SK-N-SH (cell line): ENCODE data around the gene KRTAP6-3. TPM values are rescaled to one million over a fixed set of nuclear protein-coding genes. Genes with fewer than 3 reads are reported as not detected.

Source experiments
- CTCF ChIA-PET: fragments of 300-600, 350-600 bp; formaldehyde crosslinking; extraction: SDS; loops from one replicate; lab custom pipeline; 2021; lab: Yijun Ruan, JAX
- POLR2A ChIA-PET: fragments of 350-600 bp; sonication (Branson Sonifier 250); formaldehyde crosslinking; extraction: SDS; loops from one replicate; lab custom pipeline; 2020; ENCODE audit warnings: antibody characterized with exemption, inconsistent platforms; lab: Yijun Ruan, JAX
- DNase-seq: peaks from one replicate; pipeline ENCODE4 v3.0.0; 2012
- H2AFZ ChIP-seq: fragments of 200-600 bp; sonication (generic); 2 replicates; pipeline ENCODE4 v1.8.1; 2016; ENCODE audit warnings: antibody characterized with exemption, mild to moderate bottlenecking, low read depth
- H3F3A ChIP-seq: fragments of 200-600 bp; sonication (generic); replicated peaks from 2 replicates; pipeline ENCODE3; 2016; ENCODE audit warnings: antibody characterized with exemption, mild to moderate bottlenecking; ENCODE audit not compliant: insufficient read depth
- H3K27ac ChIP-seq, 2 experiments: fragments of 200-500 bp in 1 of 2; fragments of 200-600 bp in 1 of 2; sonication (Bioruptor generic) in 1 of 2; sonication (generic), shearing (Covaris generic) in 1 of 2; 2 replicates each; pipeline versions ENCODE4 v1.5.1 to v1.6.1; 2014 to 2016; ENCODE audit warnings: low read depth in 2 of 2, inconsistent platforms in 1 of 2, low read length in 1 of 2, mild to moderate bottlenecking in 1 of 2, mixed read lengths in 1 of 2
- H3K27me3 ChIP-seq: fragments of 200-600 bp; sonication (generic), shearing (Covaris generic); 2 replicates; pipeline ENCODE4 v1.6.1; 2016; ENCODE audit warnings: mixed run types; ENCODE audit not compliant: insufficient read depth
- H3K36me3 ChIP-seq, 2 experiments: fragments of 200-500 bp in 1 of 2; fragments of 200-600 bp in 1 of 2; sonication (Bioruptor generic) in 1 of 2; sonication (generic) in 1 of 2; replicated peaks in 1 of 2; 2 replicates each; pipeline versions ENCODE3 to v1.5.1; 2014 to 2016; ENCODE audit warnings: low read length in 1 of 2, mild to moderate bottlenecking in 1 of 2; ENCODE audit not compliant: insufficient read depth in 2 of 2, control insufficient read depth in 1 of 2
- H3K4me1 ChIP-seq, 2 experiments: fragments of 200-500 bp in 1 of 2; fragments of 200-600 bp in 1 of 2; sonication (Bioruptor generic) in 1 of 2; sonication (generic), shearing (Covaris generic) in 1 of 2; 2 replicates each; pipeline versions ENCODE4 v1.5.1 to v1.6.1; 2014 to 2016; ENCODE audit warnings: low read depth in 1 of 2, low read length in 1 of 2, mixed run types in 1 of 2; ENCODE audit not compliant: insufficient read depth in 2 of 2, control insufficient read depth in 1 of 2
- H3K4me2 ChIP-seq: fragments of 200-600 bp; sonication (generic), shearing (Covaris generic); 2 replicates; pipeline ENCODE4 v1.6.1; 2017; ENCODE audit warnings: mixed run types
- H3K4me3 ChIP-seq, 2 experiments: fragments of 200-500 bp in 1 of 2; fragments of 200-600 bp in 1 of 2; sonication (Bioruptor generic) in 1 of 2; sonication (generic), shearing (Covaris generic) in 1 of 2; 2 replicates each; pipeline versions ENCODE4 v1.5.1 to v1.8.1; 2014 to 2016; ENCODE audit warnings: low read depth in 2 of 2, inconsistent platforms in 1 of 2, low read length in 1 of 2, mild to moderate bottlenecking in 1 of 2, mixed read lengths in 1 of 2, moderate library complexity in 1 of 2
- H3K79me2 ChIP-seq: fragments of 200-600 bp; sonication (generic); 2 replicates; pipeline ENCODE4 v1.8.1; 2017; ENCODE audit warnings: mild to moderate bottlenecking; ENCODE audit not compliant: insufficient read depth
- H3K9ac ChIP-seq: fragments of 200-600 bp; sonication (generic); 2 replicates; pipeline ENCODE4 v1.6.1; 2017; ENCODE audit warnings: mixed run types
- H3K9me2 ChIP-seq: fragments of 200-600 bp; sonication (generic); 2 replicates; pipeline ENCODE4 v1.6.1; 2017; ENCODE audit warnings: mixed run types
- H3K9me3 ChIP-seq: fragments of 200-600 bp; sonication (generic); 2 replicates; pipeline ENCODE4 v1.6.1; 2017; ENCODE audit warnings: mixed run types, mild to moderate bottlenecking, moderate library complexity
- H4K20me1 ChIP-seq: fragments of 200-600 bp; sonication (generic); 2 replicates; pipeline ENCODE4 v1.6.1; 2017; ENCODE audit warnings: mild to moderate bottlenecking, mixed run types; ENCODE audit not compliant: insufficient read depth
- ELF1 ChIP-seq: IDR thresholded peaks from 2 replicates; pipeline ENCODE4 v1.4.0; 2012
- FOSL2 ChIP-seq: IDR thresholded peaks from 2 replicates; pipeline ENCODE4 v1.4.0; 2012; ENCODE audit warnings: low read depth, mild to moderate bottlenecking, moderate library complexity, borderline replicate concordance
- GATA2 ChIP-seq: sonication (generic); formaldehyde crosslinking; IDR thresholded peaks from 2 replicates; pipeline ENCODE4 v1.5.0; 2020; ENCODE audit warnings: mild to moderate bottlenecking, missing genetic modification reagents
- NFIC ChIP-seq: IDR thresholded peaks from 2 replicates; pipeline ENCODE4 v1.4.0; 2012; ENCODE audit warnings: borderline replicate concordance
- PBX3 ChIP-seq: IDR thresholded peaks from 2 replicates; pipeline ENCODE4; 2012
- RAD21 ChIP-seq: IDR thresholded peaks from 2 replicates; pipeline ENCODE4 v1.6.1; 2012; ENCODE audit warnings: mild to moderate bottlenecking, low read length
- RCOR1 ChIP-seq: fragments of 150-350 bp; IDR thresholded peaks from 2 replicates; pipeline ENCODE4 v1.6.1; 2017; ENCODE audit warnings: antibody characterized with exemption, low read length
- RFX5 ChIP-seq: IDR thresholded peaks from 2 replicates; pipeline ENCODE4 v1.6.1; 2012; ENCODE audit warnings: mild to moderate bottlenecking, improper control_type of control experiment, low read length
- SMC3 ChIP-seq: IDR thresholded peaks from 2 replicates; pipeline ENCODE4 v1.6.1; 2012; ENCODE audit warnings: low read depth, low read length, improper control_type of control experiment
- WGBS: methylation state at CpG from one replicate; pipeline ENCODE4 v1.1.6; 2017; ENCODE audit warnings: low lambda C conversion rate; 5-methylcytosine and 5-hydroxymethylcytosine counted together
- polyA plus RNA-seq, 3 experiments: library from polyadenylated mRNA; depleted of rRNA; stranded (reverse); fragments of >200 nt; gene quantifications; 2 replicates each; pipeline ENCODE4 v1.2.3, GENCODE V29; 2012
- TF ChIP-seq, protein P1 (sequence below): IDR thresholded peaks from 2 replicates; pipeline ENCODE4 v1.4.0; 2012; ENCODE audit warnings: low read depth, borderline replicate concordance
- TF ChIP-seq, protein P2 (sequence below): IDR thresholded peaks from 2 replicates; pipeline ENCODE4 v1.6.1; 2012; ENCODE audit warnings: mild to moderate bottlenecking, low read depth, low read length, moderate library complexity

KRTAP6-3 gene
- polyA plus RNA-seq, 1 of the 3 experiments (the other 2 are of a cell fraction), result not detected

DNA sequence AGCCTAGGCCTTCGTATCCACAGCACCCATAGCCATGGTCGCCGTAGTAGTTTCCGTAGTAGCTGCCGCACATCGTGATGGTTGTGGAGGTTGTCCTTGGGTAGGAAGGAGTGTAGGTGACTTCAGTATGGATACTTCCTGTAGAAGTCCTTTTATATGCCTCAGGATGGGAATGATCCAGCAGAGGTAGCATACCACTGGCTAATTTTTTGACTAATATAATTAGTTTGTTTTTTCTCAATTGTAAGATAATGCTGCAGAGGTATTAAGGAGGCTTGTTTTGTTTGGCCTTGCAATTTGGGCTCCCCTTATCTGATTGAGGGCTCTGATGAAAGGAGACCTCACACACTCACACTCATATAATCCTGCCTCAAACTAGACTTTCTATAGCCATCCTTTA is 6.6 kb downstream of the KRTAP6-3 start, which contains the start of gene KRTAP6-2:
Gene KRTAP6-2 (minus strand): TSS at position 101 of the 400 bp plus-strand sequence. CDS start 28 bp downstream, at position 73.
- H3K4me3 ChIP-seq, result no peak within 1 kb of the TSS
- no peak for DNase-seq
- H3K79me2 ChIP-seq, result no peaks in the 10 kb centered on the region
- CTCF ChIA-PET, result no interaction called here
- H3F3A ChIP-seq, result no peaks in the 10 kb centered on the region
- TF ChIP-seq, protein P1, sequence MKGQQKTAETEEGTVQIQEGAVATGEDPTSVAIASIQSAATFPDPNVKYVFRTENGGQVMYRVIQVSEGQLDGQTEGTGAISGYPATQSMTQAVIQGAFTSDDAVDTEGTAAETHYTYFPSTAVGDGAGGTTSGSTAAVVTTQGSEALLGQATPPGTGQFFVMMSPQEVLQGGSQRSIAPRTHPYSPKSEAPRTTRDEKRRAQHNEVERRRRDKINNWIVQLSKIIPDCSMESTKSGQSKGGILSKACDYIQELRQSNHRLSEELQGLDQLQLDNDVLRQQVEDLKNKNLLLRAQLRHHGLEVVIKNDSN, result no peak
- no peak for TF ChIP-seq ELF1
- no peak for TF ChIP-seq PBX3
- no peak for TF ChIP-seq FOSL2
- TF ChIP-seq, protein P2, sequence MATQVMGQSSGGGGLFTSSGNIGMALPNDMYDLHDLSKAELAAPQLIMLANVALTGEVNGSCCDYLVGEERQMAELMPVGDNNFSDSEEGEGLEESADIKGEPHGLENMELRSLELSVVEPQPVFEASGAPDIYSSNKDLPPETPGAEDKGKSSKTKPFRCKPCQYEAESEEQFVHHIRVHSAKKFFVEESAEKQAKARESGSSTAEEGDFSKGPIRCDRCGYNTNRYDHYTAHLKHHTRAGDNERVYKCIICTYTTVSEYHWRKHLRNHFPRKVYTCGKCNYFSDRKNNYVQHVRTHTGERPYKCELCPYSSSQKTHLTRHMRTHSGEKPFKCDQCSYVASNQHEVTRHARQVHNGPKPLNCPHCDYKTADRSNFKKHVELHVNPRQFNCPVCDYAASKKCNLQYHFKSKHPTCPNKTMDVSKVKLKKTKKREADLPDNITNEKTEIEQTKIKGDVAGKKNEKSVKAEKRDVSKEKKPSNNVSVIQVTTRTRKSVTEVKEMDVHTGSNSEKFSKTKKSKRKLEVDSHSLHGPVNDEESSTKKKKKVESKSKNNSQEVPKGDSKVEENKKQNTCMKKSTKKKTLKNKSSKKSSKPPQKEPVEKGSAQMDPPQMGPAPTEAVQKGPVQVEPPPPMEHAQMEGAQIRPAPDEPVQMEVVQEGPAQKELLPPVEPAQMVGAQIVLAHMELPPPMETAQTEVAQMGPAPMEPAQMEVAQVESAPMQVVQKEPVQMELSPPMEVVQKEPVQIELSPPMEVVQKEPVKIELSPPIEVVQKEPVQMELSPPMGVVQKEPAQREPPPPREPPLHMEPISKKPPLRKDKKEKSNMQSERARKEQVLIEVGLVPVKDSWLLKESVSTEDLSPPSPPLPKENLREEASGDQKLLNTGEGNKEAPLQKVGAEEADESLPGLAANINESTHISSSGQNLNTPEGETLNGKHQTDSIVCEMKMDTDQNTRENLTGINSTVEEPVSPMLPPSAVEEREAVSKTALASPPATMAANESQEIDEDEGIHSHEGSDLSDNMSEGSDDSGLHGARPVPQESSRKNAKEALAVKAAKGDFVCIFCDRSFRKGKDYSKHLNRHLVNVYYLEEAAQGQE, result no peak
- TF ChIP-seq RAD21, result no peak
- TF ChIP-seq RCOR1, result no peak
- no peak for TF ChIP-seq NFIC
- no peak for TF ChIP-seq GATA2 (CRISPR knock-in tag)
- H3K27ac ChIP-seq, result no peak within 1 kb of the TSS
- no peaks in the 10 kb centered on the region for H3K4me1 ChIP-seq
- no peaks in the 10 kb centered on the region for H3K9me3 ChIP-seq
- no CpG with 5 or more reads among the region's 6 CpGs for WGBS
- POLR2A ChIA-PET, result no interaction called here
- H4K20me1 ChIP-seq, result no peaks in the 10 kb centered on the region
- H3K9ac ChIP-seq, result no peak within 1 kb of the TSS
- no peak within 1 kb of the TSS for H3K4me2 ChIP-seq
- no peaks in the 10 kb centered on the region for H3K27me3 ChIP-seq
- no peak within 1 kb of the TSS for H2AFZ ChIP-seq
- H3K36me3 ChIP-seq, result no peaks in the 10 kb centered on the region
- no peaks in the 10 kb centered on the region for H3K9me2 ChIP-seq

DNA sequence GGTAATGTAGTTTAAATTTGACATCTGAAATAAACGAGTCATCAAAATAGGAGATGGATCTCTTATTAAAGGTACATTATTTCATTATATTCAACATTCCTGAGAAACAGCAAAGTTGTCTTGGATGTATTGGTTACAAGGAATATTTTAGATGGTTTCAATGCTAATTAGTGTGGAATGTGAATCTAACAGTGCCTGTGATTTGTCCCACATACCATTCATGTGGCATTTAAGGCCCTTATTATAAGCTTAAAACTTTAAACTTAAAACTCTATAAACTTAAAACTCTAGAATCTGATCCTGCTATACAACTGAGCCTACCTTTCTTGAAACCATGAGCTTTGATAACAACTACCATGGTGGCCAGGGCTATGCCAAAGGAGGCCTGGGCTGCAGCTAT is 8.5 kb downstream of the KRTAP6-3 start, which contains the start of gene KRTAP22-1:
Gene KRTAP22-1 (plus strand): TSS at position 301 of the 400 bp plus-strand sequence.
- 4% methylated on average over 1 of the region's 1 CpG for WGBS
- H3K9ac ChIP-seq, result no peak within 1 kb of the TSS
- H3F3A ChIP-seq, result no peaks in the 10 kb centered on the region
- H4K20me1 ChIP-seq, result no peaks in the 10 kb centered on the region
- H3K4me3 ChIP-seq, result no peak within 1 kb of the TSS
- H3K79me2 ChIP-seq, result no peaks in the 10 kb centered on the region
- H3K27me3 ChIP-seq, result no peaks in the 10 kb centered on the region
- H3K4me1 ChIP-seq, result no peaks in the 10 kb centered on the region
- no peaks in the 10 kb centered on the region for H3K36me3 ChIP-seq
- DNase-seq, result no peak
- H2AFZ ChIP-seq, result no peak within 1 kb of the TSS
- no peak within 1 kb of the TSS for H3K4me2 ChIP-seq
- POLR2A ChIA-PET, result no interaction called here
- H3K27ac ChIP-seq, result no peak within 1 kb of the TSS
- CTCF ChIA-PET, result interaction anchor here (0.6 to 1.0 kb wide), 2 partner anchors 9 to 48 kb away, joined by 3 read pairs; no protein-coding TSS in a partner anchor
- no peaks in the 10 kb centered on the region for H3K9me2 ChIP-seq
- no peak for TF ChIP-seq SMC3
- TF ChIP-seq RFX5, result no peak
- TF ChIP-seq, all 33 proteins: peak for 0
- H3K9me3 ChIP-seq, result no peaks in the 10 kb centered on the region
